Activated T-cell treated with anti-CD3 and anti-CD28 coated beads for 24 hours (primary cell): ENCODE results near the gene RNU7-1.

Source experiments
- DNase-seq: peaks from one replicate; pipeline ENCODE4 v3.0.0-alpha.2; 2020; ENCODE audit warnings: low read depth

Gene RNU7-1

GRCh38 chr12:6953442-6954315 is 10.1 kb downstream of the RNU7-1 start:
- peak; percentile 83 for DNase-seq

GRCh38 chr12:6954316-6955107 is 10.9 kb downstream of the RNU7-1 start:
- no peak for DNase-seq

GRCh38 chr12:6955108-6956020 is 11.7 kb downstream of the RNU7-1 start:
- DNase-seq, result no peak

GRCh38 chr12:6956021-6956727 is 12.6 kb downstream of the RNU7-1 start:
- no peak for DNase-seq

DNA sequence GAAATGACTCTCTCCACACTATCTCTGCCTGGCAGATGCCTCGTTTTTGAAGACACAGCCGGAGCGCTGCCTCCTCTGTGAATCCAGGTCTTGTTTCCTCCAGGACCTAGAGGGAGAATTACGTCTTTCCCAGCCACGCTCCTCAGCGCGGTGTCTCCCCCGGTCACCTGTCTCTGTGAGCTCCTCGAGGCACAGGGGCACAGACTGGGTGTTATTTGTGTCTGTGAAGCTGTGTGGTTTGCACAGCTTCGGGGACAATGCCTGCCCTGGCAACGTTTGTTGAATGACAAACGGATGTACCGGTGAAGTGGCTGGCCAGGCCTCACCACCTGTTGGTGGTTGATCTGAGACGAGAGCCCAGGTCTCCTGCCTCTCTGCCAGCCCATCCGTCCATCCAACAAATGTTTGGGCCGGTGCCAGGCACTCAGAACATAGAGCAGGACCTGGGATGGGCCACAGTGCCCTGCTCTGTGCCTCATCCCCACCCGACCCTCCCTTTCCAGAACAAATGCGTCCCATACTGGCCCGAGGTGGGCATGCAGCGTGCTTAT is 13.6 kb downstream of the RNU7-1 start:
- DNase-seq, result no peak

DNA sequence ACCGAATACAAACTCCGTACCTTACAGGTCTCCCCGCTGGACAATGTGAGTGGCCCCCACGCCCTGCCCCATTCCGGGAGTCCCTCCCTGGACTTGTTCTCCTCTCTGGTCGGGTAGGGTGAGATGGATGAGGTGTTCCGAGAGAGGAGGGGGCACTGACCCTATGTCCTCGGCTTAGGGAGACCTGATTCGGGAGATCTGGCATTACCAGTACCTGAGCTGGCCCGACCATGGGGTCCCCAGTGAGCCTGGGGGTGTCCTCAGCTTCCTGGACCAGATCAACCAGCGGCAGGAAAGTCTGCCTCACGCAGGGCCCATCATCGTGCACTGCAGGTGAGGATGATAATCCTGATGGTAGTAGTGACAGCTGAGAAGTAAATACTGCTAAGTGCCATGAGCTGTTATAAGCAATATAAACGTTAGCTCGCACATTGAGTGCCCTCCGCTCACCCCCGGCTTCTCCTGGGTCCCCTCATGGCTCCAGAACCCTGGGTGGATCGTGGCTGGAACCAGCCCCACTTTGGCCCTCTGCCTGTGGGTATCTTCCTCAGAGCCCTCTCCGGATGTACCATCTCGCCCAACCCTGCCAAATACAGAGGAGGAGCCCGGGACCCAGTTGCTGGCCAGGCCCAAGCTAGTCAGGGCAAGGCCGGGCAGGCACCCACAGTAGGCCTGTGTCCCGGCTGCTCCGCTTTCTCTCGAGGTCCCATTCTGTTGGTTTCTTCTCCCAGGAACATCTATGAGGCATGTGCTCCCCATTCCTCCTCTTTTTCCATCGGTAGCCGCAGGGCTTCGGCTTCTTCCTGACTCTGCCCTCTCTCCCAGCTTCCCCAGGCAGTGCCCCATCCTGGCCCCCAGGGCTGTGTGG is 14.4 kb downstream of the RNU7-1 start:
- DNase-seq, result no peak

DNA sequence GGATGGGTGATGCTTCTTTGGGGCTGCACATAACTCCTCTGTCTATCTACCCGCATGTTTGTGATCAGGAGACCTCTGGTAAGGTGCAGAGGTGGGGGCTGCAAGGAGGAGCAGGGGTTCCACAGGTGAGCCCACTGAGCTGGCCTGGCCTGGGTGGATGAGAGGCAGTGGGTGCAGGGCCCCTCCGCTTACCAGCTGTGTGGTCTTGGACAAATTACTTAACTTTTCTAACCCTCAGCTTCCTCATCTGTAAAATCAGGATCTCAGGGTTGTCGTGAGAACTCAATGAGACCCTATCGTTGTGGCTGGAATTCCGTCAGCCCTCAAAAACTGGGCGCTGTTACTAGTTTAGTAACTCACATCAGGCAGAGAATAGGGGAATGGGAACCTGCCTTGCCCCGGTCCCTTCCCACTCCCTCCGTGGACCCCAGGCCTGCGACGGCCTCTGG is 15.0 kb downstream of the RNU7-1 start:
- DNase-seq, result no peak

- DNase-seq, result no peak
Observed at GRCh38 chr12:6959058-6959804, 15.6 kb downstream of the RNU7-1 start.

GRCh38 chr12:6959805-6960592 is 16.4 kb downstream of the RNU7-1 start:
- DNase-seq, result no peak

- no peak for DNase-seq
Observed at GRCh38 chr12:6960593-6961277, 17.1 kb downstream of the RNU7-1 start.

GRCh38 chr12:6961278-6961694 is 17.7 kb downstream of the RNU7-1 start:
- DNase-seq, result peak; percentile 91

GRCh38 chr12:6961695-6962284 is 18.2 kb downstream of the RNU7-1 start:
- DNase-seq, result no peak

- DNase-seq, result no peak
Observed at GRCh38 chr12:6962285-6963015, 18.8 kb downstream of the RNU7-1 start.

- no peak for DNase-seq
Observed at GRCh38 chr12:6963016-6963731, 19.6 kb downstream of the RNU7-1 start.

DNA sequence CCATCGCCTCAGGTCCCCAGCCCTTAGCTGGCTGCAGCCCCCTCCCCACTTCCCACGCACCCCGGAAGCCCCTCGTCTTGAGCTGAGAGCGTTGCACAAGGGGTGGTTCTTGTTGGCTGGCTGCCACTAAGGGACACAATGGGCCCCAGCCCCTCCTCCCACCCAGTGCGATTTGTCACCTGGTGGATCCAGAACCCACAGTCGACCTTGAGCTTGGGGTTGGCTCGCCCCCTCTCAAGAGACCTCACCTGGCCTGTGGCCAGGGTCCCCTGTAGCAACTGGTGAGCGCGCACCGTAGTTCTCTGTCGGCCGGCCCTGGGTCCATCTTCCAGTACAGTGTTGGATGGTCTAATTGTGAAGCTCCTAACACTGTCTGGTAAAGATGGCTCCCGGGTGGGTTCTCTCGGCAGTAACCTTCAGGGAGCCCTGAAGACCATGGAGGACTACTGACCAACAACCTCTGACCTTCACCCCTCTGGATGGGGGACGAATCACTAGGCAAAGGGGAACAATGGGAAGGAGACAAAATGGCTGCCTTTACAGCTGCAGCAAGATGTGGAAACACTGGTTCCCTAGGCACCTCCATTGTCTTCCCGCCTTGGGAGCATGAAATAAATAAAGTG is 20.3 kb downstream of the RNU7-1 start:
- DNase-seq, result no peak

DNA sequence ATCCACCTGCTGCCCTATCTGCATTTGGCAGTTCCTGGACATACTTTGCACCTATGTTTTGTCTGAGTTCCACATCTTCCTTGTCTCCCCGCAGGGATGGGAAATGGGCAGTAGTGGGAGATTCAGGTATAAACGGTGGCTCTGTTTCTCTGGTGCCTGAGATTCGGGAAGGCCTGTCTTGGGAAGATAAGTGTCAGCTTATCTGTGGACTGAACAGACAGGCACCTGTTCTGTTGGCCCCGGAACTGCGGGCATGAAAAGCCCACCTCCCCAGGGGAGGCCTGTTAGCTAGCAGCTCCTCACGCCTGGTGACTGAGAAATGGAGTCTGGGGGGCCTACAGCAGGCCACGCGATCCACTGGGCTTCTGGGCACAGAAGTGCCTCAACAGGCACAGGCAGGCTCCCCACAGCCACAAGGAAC is 21.0 kb downstream of the RNU7-1 start:
- DNase-seq, result no peak
